NT2/D1 (cell line): Measurements from ENCODE around the gene CPB2.

Experiments used
- DNase-seq: peaks from one replicate; pipeline ENCODE4 v3.0.0-alpha.2; 2011; ENCODE audit warnings: low read depth, low spot score
- H3K27me3 ChIP-seq: 2 replicates; pipeline ENCODE4 v1.6.0; 2011; ENCODE audit warnings: mild to moderate bottlenecking; ENCODE audit not compliant: insufficient read length, insufficient read depth
- H3K36me3 ChIP-seq: 2 replicates; pipeline ENCODE4 v1.6.1; 2011; ENCODE audit warnings: mild to moderate bottlenecking, low read length, mixed read lengths; ENCODE audit not compliant: insufficient read depth, insufficient read length
- H3K4me1 ChIP-seq: 2 replicates; pipeline ENCODE4 v1.5.1; 2011; ENCODE audit not compliant: insufficient read depth, insufficient read length
- H3K4me3 ChIP-seq: 2 replicates; pipeline ENCODE4 v1.5.1; 2011; ENCODE audit warnings: low read depth; ENCODE audit not compliant: insufficient read length
- H3K9ac ChIP-seq: 2 replicates; pipeline ENCODE4 v1.6.0; 2011; ENCODE audit warnings: low read depth; ENCODE audit not compliant: insufficient read length
- H3K9me3 ChIP-seq: 2 replicates; pipeline ENCODE4 v1.5.1; 2011; ENCODE audit warnings: mild to moderate bottlenecking, low read length; ENCODE audit not compliant: insufficient read depth
- SUZ12 ChIP-seq: IDR thresholded peaks from 2 replicates; pipeline ENCODE4 v1.6.1; 2011; ENCODE audit not compliant: insufficient read length, insufficient read depth; ENCODE audit errors: extremely low read depth
- YY1 ChIP-seq: IDR thresholded peaks from 2 replicates; pipeline ENCODE4 v1.6.1; 2011; ENCODE audit not compliant: insufficient read length, insufficient read depth
- ZNF274 ChIP-seq: IDR thresholded peaks from 2 replicates; pipeline ENCODE4 v1.6.1; 2011; ENCODE audit warnings: mild to moderate bottlenecking, low read depth, low read length

The CPB2 gene

GRCh38 chr13:46079770-46080169 lies 25.1 kb downstream of the CPB2 start:
- Histone ChIP-seq H3K4me1 (no peaks in the 10 kb centered on the region), H3K27me3 (no peaks in the 10 kb centered on the region), H3K36me3 (no peaks in the 10 kb centered on the region), H3K9ac (no peak overlapping the region), H3K4me3 (no peak overlapping the region), H3K9me3 (no peaks in the 10 kb centered on the region)
- TF ChIP-seq ZNF274 (no peak), SUZ12 (no peak), YY1 (no peak)
- DNase-seq, result no peak

DNA sequence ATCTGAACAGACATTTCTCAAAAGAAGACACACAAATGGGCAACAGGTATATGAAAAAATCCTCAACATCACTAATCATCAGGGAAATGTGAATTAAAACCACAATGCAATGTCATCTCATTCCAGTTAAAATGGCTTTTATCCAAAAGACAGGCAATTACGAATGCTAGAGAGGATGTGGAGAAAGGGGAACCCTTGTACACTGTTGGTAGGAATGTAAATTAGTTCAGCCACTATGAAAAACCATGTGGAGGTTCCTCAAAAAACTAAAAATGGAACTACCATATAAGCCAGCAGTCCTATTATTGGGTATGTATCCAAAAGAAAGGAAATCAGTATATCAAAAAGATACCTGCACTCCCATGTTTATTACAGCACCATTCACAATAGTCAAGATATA lies 27.6 kb downstream of the CPB2 start:
- H3K9ac ChIP-seq, result no peak overlapping the region
- no peaks in the 10 kb centered on the region for H3K36me3 ChIP-seq
- no peak overlapping the region for H3K4me3 ChIP-seq
- no peaks in the 10 kb centered on the region for H3K9me3 ChIP-seq
- H3K27me3 ChIP-seq, result no peaks in the 10 kb centered on the region
- H3K4me1 ChIP-seq, result no peaks in the 10 kb centered on the region
- TF ChIP-seq SUZ12, result no peak
- no peak for TF ChIP-seq YY1
- no peak for TF ChIP-seq ZNF274
- no peak for DNase-seq

DNA sequence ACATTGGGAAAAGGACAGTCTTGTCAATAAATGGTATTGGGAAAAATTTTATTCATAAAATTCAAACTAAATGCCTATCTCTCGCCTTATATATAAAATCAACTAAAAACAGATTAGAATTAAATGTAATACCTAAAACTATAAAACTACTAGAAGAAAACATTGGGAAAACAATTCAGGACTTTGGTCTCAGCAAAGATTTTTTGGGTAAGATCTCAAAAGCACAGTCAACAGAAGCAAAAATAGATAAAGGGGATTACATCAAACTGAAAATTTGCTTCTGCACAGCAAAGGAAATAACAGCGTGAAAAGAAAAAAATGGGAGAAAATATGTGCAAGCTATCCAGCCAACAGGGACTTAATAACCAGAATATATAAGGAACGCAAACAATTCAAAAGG lies 28.0 kb downstream of the CPB2 start:
- no peak for TF ChIP-seq ZNF274
- no peak for TF ChIP-seq YY1
- no peak for TF ChIP-seq SUZ12
- no peaks in the 10 kb centered on the region for H3K9me3 ChIP-seq
- no peak for DNase-seq
- H3K9ac ChIP-seq, result no peak overlapping the region
- no peaks in the 10 kb centered on the region for H3K36me3 ChIP-seq
- no peak overlapping the region for H3K4me3 ChIP-seq
- H3K27me3 ChIP-seq, result no peaks in the 10 kb centered on the region
- H3K4me1 ChIP-seq, result no peaks in the 10 kb centered on the region

DNA sequence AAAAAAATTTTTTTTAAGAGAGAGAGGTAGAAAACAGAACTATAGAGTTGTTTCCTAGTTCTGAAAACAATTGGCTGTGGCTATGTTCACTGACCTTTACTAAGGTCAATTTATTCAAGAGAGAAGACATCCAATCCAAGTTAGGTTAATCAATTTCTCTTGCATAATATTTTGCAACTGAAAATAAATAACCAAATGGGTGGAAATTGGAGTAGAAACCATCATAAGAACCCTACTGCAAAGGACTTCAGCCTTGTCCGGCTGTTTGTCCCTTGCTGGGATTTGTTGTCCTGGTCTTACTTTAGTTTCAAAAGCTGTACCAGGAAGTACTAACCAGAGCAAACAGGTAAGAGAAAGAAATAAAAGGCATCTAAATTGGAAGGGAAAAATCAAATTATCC lies 29.0 kb downstream of the CPB2 start:
- no peaks in the 10 kb centered on the region for H3K36me3 ChIP-seq
- H3K9ac ChIP-seq, result no peak overlapping the region
- no peaks in the 10 kb centered on the region for H3K9me3 ChIP-seq
- H3K4me3 ChIP-seq, result no peak overlapping the region
- H3K4me1 ChIP-seq, result no peaks in the 10 kb centered on the region
- TF ChIP-seq SUZ12, result no peak
- no peak for DNase-seq
- no peaks in the 10 kb centered on the region for H3K27me3 ChIP-seq

- no peaks in the 10 kb centered on the region for H3K9me3 ChIP-seq
- H3K4me1 ChIP-seq, result no peaks in the 10 kb centered on the region
- H3K4me3 ChIP-seq, result no peak overlapping the region
- DNase-seq, result no peak
- H3K36me3 ChIP-seq, result no peaks in the 10 kb centered on the region
- TF ChIP-seq YY1 (no peak), SUZ12 (no peak), ZNF274 (no peak)
- no peak overlapping the region for H3K9ac ChIP-seq
- no peaks in the 10 kb centered on the region for H3K27me3 ChIP-seq
Observed at GRCh38 chr13:46071590-46072249, 33.1 kb downstream of the CPB2 start.

GRCh38 chr13:46063292-46063691 lies 41.5 kb downstream of the CPB2 start:
- Histone ChIP-seq H3K36me3 (no peaks in the 10 kb centered on the region), H3K27me3 (no peaks in the 10 kb centered on the region), H3K4me1 (no peaks in the 10 kb centered on the region), H3K9ac (no peak overlapping the region), H3K9me3 (no peaks in the 10 kb centered on the region), H3K4me3 (no peak overlapping the region)
- no peak for DNase-seq
- TF ChIP-seq SUZ12 (no peak), ZNF274 (no peak), YY1 (no peak)

GRCh38 chr13:46062185-46062584 lies 42.6 kb downstream of the CPB2 start:
- no peaks in the 10 kb centered on the region for H3K9me3 ChIP-seq
- DNase-seq, result no peak
- H3K4me3 ChIP-seq, result no peak overlapping the region
- no peaks in the 10 kb centered on the region for H3K4me1 ChIP-seq
- TF ChIP-seq ZNF274 (no peak), SUZ12 (no peak)
- no peaks in the 10 kb centered on the region for H3K36me3 ChIP-seq
- no peak overlapping the region for H3K9ac ChIP-seq
- no peaks in the 10 kb centered on the region for H3K27me3 ChIP-seq

- Histone ChIP-seq H3K27me3 (no peaks in the 10 kb centered on the region), H3K9ac (no peak overlapping the region), H3K36me3 (no peaks in the 10 kb centered on the region), H3K4me3 (no peak overlapping the region), H3K4me1 (no peaks in the 10 kb centered on the region), H3K9me3 (no peaks in the 10 kb centered on the region)
- no peak for TF ChIP-seq SUZ12
- TF ChIP-seq ZNF274, result no peak
- no peak for TF ChIP-seq YY1
- DNase-seq, result no peak
Observed at GRCh38 chr13:46059405-46059804, 45.4 kb downstream of the CPB2 start.
